ENCODE measurements around the gene CCDC12.

DNA sequence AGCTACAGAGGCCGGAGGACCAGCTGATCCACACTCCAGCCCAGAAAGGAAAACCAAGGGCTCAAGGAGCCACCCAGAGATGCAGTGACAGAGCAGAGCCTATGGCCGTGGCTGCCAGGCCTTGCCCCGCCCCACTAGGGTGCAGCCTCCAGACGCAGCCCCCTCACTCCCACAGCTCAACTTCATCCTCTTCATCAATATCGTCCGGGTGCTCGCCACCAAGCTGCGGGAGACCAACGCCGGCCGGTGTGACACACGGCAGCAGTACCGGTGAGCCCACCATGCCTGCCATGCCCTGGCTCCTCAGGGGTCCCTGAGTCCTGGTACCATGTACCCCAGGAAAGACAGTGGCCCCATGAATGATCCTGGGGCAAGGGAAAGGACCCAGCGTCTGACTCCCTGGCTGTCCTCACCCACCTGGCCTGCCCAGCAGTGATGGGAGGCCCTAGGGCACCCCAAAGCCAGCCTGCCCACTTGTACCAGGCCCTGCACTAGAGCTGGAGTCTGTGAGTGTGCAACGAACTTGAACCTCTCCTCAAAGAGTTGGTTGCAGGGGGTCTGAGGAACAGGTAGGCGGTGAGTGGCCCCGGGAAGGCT, 74.9 kb downstream of the CCDC12 start:
- TF ChIP-seq, protein P1, sequence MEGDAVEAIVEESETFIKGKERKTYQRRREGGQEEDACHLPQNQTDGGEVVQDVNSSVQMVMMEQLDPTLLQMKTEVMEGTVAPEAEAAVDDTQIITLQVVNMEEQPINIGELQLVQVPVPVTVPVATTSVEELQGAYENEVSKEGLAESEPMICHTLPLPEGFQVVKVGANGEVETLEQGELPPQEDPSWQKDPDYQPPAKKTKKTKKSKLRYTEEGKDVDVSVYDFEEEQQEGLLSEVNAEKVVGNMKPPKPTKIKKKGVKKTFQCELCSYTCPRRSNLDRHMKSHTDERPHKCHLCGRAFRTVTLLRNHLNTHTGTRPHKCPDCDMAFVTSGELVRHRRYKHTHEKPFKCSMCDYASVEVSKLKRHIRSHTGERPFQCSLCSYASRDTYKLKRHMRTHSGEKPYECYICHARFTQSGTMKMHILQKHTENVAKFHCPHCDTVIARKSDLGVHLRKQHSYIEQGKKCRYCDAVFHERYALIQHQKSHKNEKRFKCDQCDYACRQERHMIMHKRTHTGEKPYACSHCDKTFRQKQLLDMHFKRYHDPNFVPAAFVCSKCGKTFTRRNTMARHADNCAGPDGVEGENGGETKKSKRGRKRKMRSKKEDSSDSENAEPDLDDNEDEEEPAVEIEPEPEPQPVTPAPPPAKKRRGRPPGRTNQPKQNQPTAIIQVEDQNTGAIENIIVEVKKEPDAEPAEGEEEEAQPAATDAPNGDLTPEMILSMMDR (IDR thresholded peaks at IDR 0.05), result no peak
- no peak for TF ChIP-seq POLR2A (IDR thresholded peaks at IDR 0.05)

All from uterus (tissue), 2 donors.